Measurements from ENCODE around the gene ZNF140.

The ZNF140 gene

DNA sequence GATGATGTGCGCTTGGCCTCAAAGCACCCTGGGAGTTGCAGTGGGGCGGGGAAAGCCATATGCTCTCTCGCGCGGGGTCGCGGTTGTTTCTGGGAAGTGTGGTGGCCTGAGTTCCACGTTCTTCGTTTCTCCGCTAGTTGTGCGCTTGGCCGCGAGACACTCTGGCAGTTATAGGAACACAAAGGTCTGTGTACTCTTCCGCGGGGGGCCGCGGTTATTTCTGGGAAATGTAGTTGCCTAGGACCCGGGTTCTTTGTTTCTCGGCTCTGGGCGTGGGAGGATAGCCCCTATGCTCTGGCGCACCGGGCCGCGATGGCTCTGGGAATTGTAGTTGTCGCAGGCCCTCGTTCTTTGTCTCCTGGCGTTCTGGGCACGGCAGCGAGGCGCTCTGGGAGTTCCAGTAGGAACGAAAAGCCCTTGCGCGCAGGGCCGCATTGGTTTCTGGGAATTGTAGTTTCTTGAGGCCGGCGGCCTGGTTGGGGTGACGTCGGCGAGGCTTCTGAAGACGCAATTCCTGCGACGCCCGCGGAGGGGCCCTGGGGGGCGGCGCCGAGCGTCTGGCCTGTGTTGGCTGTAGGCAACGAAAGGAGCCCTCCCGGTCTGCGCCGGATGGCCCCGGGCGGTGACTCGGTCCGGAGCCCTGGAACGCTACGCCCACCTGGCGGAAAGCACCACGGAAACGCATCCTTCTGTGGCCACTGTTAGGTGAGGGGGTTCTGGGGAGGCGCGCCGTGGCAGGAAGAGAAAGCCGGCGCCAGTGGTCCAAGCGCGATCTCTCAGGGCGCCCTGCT, at the start of gene ZNF140:
TSS of gene ZNF140 (plus strand) at position 556 of the 791 bp plus-strand sequence. CDS start 398 bp downstream, outside the sequence.
- DNase-seq, result peak; percentile 95

DNA sequence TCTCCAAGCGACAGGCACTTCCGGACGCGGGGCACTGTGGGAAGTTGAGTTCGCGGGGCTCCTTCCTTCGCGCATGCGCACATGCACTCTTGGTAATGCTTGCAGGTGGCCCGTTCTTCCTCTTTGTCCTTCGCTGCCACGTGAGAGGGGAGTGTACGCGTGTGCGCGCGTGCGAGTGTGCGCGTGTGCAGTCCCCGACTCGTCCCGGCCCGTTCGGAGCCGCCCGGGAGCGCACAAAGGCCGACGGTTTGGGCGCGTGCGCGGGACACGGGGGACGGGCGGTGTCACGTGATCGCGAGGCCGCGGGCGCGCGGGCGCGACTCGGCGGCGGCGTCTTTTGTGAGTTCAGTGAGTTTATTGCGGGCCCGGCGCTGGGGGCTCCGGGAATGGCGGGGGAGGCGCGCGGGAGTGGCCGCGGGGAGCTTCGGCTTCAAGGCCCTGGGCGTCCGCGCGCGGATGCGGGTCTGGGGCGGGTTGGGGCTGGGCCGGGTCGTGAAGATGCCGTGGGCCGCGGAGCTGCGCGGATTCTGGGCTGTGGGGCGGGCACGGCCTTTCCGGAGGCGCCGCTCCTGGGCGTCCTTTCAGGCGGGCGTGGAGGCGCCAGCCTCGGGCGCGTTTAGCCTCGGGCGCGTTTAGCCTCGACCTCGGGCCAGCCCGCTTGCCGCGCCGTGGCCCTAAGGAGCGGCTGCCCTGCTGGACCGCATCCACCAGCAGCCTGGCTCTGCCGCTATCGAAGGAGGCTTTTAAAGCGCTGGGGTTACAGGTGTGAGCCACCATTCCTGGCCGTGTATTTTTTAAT, 43.3 kb upstream of the ZNF140 start, which contains the start of gene ZNF84:
TSS of gene ZNF84 (plus strand) at position 303 of the 799 bp plus-strand sequence. CDS start 3,959 bp downstream, outside the sequence.
- DNase-seq, result peak; percentile 96

DNA sequence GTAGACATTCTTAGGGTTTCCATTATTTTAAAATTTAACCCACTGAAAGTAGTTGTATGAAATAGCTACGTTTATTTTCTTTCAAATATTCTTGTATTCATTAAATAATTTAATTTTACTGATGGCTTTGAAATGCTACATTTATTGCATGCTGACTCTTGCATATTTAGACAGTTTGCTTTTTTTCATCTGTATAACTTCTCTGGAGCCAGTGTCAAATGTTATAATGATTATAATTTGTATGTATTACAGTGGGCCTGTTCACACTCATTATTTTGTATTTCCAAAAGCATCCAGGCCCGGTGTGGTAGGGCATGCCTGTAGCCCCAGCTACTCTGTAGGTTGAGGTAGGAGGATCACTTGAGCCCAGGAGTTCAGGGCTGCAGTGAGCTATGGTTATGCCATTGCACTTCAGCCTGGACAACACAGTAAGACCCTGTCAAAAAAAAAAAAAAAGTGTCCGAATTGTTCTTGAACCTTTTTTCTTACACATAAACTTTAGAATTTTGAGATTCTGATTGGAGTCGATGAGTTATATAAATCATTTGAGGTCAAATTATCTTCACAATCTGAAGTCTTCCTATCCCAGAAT, 42.5 kb upstream of the ZNF140 start:
- no peak for DNase-seq

DNA sequence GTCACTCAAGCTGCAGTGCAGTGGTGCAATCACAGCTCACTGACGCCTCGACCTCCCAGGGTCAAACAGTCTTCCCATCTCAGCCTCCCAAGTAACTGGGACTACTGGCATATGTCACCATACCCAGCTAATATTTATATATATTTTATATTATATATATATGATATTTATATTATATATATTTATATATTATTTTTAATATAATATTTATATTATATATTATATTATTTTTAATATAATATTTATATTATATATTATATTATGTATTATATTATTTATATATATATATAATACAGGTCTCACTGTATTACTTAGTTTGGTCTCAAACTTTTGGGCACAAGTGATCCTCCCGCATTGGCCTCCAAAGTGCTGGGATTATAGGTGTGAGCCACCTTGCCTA, 34.0 kb upstream of the ZNF140 start:
- no peak for DNase-seq

DNA sequence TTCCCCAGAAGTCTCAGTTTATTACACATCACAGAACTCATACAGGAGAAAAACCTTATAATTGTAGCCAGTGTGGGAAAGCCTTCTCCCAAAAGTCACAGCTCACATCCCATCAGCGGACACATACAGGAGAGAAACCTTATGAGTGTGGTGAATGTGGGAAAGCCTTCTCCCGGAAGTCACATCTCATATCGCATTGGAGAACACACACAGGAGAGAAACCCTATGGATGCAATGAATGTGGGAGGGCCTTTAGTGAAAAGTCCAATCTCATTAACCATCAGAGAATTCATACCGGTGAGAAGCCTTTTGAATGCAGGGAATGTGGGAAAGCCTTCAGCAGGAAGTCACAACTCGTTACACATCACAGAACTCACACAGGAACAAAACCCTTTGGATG, 23.3 kb upstream of the ZNF140 start:
- DNase-seq, result no peak

DNA sequence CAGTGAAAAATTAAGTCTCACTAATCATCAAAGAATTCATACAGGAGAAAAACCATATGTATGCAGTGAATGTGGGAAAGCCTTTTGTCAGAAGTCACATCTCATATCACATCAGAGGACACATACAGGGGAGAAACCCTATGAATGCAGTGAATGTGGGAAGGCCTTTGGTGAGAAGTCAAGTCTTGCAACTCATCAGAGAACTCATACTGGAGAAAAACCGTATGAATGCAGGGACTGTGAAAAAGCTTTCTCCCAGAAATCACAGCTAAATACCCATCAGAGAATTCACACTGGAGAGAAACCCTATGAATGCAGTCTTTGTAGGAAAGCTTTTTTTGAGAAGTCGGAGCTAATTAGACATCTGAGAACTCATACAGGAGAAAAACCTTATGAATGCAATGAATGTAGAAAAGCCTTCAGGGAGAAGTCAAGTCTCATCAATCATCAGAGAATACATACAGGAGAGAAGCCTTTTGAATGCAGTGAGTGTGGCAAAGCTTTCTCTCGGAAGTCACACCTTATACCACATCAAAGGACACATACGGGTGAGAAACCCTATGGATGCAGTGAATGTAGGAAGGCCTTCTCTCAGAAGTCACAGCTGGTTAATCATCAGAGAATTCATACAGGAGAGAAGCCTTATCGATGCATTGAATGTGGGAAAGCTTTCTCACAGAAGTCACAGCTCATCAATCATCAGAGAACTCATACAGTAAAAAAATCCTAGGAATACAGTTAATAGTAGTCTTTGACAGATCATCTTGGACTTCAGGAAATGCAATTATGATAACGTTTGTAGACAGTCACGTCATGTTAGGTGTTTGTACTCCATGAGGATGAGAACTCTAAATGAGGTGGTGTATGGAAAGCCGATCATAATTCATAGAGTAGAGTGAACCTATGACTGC, 22.3 kb upstream of the ZNF140 start:
- no peak for DNase-seq

DNA sequence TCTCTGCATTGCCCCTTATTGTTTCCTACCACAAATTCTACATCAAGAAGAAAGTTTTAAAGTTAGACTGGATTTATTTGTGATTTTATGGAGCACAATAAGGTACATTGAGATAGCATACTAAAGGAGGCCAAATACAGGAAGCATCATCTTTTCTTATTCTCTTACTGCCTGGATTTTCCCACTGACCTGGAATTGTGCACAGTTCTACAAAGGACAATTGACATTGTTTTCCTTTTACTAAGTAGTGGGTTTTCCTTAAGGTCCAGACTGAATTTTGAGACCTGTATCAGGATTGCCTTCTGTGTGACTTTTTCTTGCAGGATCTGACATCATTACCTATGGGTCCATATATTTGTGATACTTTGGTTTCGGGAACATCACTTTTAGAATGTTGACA, 18.8 kb upstream of the ZNF140 start:
- DNase-seq, result no peak

DNA sequence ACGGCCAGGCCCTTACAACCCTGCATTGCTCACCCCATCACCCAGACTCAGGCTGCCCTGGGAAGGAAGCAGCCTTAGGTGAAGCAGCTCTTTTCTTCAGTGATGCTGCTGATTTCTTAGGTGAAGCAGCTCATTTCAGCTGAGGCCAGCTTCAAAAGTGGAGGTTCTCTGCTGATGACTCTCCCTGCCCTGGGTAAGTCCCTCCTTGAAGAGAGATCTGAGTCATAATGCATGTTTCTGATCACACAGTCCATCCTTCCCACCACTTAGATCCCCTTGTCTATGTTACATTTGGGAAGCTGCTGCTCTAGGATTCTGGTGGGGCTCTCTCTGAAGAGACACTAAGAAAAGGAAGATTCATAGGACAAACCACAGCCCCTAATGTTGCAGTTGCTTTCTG, 17.2 kb upstream of the ZNF140 start:
- DNase-seq, result no peak

DNA sequence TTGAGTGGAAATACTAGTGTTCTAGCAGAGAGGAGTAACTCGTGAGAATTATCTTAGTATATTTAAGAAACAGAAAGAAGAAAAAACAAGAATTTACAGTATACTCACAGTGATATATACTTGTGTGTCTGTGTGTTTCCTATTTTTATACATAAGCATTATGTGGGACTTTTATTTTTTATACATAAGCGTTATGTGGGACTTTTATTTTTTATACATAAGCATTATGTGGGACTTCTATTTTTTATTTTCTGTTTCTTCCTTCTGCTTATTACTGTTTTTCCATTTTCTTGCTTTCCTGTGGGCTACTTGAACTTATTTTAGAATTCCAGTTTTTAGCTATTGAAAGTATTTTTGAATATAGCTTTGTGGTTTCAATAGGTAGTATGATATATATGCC, 6.9 kb upstream of the ZNF140 start:
- no peak for DNase-seq

DNA sequence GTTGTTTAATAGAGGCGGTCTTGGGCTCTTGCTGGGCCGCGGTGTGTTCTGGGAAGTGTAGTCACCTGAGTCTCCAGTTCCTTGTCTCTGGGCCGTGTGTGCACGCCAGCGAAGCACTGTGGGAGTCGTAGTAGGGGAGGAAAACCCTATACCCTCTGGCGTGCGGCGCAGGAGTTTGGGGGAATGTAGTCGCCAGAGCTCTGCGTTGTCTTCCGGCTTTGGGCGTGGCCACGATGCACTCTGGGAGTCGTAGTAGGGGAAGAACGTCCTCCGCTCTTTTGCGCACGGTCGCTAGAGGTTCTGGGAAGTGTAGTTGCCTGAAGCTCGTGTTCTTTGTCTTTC, 726 bp upstream of the ZNF140 start:
- peak; percentile 98 for DNase-seq

DNA sequence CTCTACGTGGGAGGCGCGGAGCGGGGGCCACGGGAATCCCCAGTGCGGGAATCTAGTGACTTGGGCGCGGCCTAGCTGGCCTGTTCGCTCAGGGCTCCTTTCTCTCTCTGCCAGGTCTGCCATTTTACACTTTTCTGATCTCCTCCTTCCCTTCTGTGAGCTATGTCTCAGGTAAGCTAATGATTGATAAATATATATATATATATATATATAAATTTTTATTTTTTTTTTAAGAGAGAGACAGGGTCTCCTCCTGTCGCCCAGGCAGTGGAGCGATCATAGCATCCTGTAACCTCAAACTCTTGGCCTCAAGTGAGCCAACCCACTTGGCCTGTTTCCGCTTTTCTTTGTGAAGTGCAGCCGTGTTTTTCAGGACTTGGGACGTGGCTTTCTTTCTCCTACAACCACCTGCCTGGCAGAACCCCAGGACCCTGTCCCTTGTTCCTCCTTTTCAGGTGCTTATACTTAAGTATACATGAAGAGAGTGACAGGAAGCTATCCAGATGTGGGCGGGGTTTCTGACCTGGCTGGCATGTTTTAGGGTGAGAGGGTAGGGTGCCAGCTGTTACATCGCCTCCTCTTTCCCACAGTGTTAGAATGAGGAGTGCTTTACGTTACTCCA, 547 bp downstream of the ZNF140 start:
- DNase-seq, result no peak

DNA sequence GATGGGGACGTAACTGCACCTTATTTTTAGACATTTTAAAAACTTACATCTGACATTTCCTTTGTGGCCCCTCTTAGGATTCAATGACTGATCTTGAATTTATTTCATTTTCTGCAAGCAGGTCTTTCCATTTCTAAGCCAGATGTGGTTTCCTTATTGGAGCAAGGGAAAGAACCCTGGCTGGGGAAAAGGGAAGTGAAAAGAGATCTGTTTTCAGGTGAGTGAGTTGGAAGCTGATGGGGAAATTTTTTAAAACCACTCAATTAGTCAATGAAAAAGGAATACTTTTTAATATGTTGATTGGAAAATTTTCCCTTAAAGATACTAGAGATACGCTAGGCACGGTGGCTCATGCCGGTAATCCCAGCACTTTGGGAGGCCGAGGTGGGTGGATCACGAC, 2.6 kb downstream of the ZNF140 start:
- no peak for DNase-seq

DNA sequence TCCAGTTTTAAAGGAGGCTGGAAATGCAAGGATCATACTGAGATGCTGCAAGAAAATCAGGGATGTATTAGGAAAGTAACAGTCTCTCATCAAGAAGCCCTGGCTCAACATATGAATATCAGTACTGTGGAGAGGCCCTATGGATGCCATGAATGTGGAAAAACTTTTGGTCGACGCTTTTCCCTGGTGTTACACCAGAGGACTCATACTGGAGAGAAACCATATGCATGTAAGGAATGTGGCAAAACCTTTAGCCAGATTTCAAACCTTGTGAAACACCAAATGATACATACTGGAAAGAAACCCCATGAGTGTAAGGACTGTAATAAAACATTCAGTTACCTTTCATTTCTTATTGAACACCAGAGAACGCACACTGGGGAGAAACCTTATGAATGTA, 24.9 kb downstream of the ZNF140 start:
- no peak for DNase-seq

DNA sequence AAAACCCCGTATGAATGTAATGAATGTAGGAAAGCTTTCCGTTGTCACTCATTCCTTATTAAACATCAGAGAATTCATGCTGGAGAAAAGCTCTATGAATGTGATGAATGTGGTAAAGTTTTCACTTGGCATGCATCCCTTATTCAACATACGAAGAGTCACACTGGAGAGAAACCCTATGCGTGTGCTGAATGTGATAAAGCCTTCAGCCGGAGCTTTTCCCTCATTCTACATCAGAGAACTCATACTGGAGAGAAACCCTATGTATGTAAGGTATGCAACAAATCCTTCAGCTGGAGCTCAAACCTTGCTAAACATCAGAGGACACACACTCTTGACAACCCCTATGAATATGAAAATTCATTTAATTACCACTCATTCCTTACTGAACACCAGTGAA, 25.5 kb downstream of the ZNF140 start:
- no peak for DNase-seq

DNA sequence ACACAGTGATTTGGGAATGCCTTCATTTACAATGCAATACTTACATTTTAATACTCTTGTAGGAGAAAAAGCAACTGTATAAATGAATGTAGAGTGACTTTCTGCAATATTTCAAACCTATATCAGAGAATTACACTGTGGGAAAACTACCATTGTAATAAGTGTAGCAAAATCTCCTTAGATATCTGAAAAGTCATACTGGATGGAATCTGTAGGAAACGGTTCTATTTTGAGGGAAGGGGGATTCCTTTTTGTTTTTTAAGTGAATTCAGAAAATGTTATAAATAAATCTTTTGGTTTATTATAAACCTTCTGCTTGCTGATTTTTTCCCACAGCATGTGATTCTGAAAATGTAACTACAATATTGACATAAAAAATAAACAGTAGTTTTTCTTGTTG, 26.4 kb downstream of the ZNF140 start:
- DNase-seq, result no peak

DNA sequence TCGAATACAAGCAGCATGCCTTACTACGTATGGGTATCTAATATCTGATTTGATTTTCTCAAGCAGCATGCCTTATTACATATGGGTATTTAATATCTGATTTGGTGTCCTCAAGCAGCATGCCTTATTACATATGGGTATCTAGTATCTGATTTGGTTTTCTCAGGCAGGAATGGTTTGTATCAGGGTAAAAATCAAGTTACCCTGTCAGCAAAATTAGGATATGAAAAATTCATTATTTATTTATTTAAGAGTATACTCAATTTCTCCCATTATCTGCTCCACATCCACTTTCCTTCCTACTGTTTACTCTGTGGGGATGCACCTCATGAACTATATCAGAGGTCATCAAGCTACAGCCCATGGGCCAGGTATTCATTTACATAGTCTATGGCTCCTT, 27.4 kb downstream of the ZNF140 start:
- DNase-seq, result no peak

DNA sequence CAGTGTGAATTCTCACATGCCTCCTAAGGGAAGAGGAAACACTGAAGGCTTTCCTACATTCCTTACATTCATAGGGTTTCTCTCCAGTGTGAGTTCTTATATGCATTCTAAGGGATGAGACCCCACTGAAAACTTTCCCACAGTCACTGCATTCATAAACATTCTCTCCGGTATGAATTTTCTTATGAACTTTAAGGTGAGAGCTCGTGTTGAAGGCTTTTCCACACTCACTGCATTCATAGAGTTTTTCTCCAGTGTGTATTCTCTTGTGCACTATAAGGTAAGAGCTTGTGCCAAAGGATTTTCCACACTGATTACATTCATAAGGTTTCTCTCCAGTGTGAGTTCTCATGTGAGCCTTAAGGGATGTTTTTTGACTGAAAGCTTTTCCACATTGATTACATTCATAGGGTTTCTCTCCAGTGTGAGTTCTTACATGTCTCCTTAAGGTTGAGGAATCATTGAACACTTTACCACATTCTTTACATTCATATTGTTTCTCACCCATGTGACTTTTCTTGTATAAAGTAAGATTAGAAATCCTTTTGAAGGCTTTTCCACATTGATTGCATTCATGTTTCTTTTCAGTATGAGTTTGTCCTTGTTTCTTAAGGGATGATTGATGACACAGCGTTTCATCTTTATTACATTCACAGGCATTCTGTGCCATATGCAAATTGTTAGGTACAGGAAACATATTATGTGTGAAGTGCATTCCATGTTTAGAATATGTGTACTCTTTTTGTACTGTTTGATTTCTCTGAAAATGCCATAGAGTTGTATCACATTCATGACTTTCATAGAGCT, 39.9 kb downstream of the ZNF140 start:
- DNase-seq, result no peak

DNA sequence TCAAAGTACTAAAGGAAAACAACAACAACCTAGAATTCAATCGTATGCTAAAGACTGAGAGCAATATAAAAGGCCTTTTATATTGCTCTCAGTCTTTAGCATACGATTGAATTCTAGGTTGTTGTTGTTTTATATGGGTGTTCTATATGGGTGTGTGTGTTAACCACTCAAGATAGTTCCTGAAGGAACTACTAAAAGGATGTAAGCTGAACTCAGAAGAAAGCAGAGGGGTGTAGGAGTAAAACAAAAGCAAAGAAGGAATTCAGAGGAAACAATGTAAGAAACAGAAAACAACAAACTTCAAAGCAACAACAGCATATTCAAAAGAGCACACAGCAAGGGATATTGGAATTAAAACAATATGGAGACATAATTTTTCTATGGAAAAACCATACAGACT, 44.0 kb downstream of the ZNF140 start:
- DNase-seq, result no peak

DNA sequence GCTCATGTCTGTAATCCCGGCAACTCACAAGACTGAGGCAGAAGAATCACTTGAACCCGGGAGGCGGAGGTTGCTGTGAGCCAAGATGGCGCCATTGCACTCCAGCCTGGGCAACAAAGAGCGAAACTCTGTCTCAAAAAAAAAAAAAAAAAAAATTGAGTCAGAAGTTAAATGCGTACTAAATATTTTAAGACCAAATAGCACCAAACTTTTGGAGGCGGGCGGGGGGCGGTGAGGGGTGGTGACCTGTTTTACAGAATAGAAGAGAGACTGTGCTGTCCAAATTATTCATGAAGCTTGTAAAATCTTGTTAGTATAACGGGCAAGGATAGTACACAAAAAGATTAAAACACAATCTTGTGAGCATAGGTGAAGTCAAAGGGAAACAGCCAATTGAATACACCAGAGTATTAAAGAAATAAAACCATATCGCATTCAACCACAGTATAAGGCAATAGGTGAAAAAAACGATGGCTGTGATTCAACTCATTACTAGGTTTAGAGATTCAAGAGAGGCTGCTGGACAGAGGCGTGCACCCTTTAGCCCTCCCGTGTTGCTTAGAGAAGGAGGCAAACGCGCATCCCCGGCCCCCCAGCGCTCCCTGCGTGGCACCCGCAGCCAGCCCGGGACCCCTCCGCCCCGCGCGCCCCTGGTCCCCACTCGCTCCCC, 48.8 kb downstream of the ZNF140 start:
- DNase-seq, result no peak

DNA sequence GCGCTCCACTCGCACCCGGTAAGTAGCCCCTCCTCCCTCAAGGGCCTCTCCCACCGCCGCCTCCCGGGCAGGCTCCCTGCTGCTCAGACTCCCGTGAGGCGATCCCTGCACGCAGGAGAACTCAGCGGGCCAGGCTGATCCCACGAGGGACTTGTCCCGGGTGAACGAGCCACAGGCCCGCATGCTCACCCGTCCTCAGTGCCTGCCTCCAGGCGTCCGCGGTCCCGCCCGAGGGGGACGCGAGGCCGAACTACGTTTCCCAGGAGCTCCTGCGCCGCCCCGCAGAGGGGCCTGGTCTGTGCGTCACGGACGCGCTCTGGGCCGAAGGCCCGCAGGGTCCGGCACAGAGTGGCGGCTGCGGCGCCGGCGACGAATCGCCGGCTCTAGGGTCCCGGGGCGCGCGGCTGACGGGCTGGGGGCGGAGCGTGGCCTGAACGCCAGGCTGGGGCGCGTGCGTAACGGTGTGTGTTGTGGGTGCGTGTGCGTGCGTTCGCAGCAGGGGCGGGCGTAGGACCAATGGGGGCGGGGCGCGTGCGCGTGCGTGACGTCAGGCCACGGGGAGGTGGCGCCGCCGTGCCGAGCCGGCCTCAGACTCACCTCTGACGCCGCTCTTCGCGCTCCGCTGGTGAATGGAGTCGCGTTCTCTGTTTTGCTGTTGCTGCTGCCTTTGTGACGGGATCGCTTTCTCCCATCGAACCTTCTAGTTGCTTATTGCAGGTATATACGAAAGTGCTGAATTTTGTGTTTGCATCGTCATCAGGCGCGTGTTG, 49.5 kb downstream of the ZNF140 start, which contains the start of the genes ZNF10 and ZNF891:
TSS of gene ZNF10 (plus strand) at position 590 of the 770 bp plus-strand sequence. CDS start 13,866 bp downstream, outside the sequence.
TSS of gene ZNF891 (minus strand) at position 237 of the 770 bp plus-strand sequence. CDS start 8,356 bp downstream, outside the sequence.
- peak; percentile 95 for DNase-seq
